GM21737 (cell line): ENCODE data around the gene CLP1.
A peak's percentile ranks its signal among the peaks of the same experiment; 100 is the strongest.

Experiments used
- ATAC-seq: cut with Tn5 transposase; IDR thresholded peaks from one replicate; pipeline ENCODE4 v1.9.1; 2021; ENCODE audit warnings: mild to moderate bottlenecking, moderate library complexity; ENCODE audit not compliant: unreplicated experiment

The CLP1 gene

GRCh38 chr11:57657194-57658022 lies at the start of gene CLP1:
Gene CLP1 (plus strand): TSS chr11:57657762. CDS start chr11:57659477, 1,715 bp downstream.
- ATAC-seq = peak; percentile 93

DNA sequence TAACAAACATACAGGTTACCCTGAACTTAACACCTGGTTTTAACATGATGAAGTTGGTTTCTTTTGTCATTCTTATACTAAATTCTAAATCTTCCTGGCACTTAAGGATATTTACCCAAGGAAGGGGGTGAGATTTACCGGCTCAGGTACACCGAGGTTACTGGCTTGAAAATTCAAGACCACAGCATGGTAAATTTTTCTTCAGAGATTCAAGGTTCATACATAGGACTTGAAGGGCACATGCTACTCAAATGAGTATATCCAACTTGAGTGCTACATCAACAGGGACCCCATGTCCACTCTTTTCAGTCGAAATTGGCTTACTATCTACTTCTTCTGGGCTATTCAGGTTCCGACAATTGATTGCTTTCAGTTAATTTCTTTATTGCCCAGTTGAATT lies 47.4 kb upstream of the CLP1 start:
- no peak for ATAC-seq

DNA sequence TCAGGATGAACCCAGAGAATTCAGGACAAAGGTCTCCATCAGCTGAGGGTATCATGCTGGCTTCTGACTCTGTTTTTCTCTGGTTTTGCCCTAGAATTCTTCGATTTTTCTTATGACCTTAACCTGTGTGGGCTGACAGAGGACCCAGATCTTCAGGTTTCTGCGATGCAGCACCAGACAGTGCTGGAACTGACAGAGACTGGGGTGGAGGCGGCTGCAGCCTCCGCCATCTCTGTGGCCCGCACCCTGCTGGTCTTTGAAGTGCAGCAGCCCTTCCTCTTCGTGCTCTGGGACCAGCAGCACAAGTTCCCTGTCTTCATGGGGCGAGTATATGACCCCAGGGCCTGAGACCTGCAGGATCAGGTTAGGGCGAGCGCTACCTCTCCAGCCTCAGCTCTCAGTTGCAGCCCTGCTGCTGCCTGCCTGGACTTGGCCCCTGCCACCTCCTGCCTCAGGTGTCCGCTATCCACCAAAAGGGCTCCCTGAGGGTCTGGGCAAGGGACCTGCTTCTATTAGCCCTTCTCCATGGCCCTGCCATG lies 43.3 kb upstream of the CLP1 start:
- ATAC-seq = no peak

DNA sequence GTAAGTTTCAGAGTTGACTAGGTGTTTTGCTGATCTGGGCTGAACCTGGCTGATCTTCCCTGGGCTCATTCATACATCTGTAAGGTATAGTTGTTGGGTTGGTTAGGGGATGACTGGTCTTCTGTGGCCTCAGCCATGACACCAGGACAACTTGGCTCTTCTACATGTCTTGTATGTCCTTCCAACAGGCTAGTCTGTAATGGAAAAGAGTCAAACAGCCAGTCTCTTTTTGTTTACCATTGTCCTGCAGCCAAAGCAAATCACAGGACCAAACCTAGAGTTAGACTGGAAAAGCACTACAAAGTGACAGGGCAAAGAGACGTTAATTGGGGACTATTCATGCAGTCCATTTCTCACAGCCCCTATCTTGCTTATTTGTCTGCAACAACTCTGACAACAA lies 42.3 kb upstream of the CLP1 start:
- no peak for ATAC-seq

DNA sequence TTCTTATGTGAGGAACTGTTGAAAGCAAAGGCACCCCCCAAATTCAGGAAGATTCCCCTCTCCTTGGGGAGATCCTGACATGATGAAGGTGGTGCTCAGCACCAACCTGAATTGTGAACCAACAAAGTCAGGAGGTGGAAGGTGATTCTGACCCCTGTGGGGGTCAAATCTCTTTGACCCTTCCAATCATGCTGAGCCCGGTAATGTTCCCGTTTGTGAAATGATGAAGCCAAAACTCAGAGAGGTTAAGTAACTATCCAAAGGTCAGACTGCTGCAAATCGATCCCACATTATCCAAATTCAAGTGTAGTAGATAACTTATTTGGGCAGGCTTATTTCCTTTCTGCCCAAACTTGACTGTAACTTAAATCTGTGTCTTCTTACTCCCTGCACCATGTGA lies 41.0 kb upstream of the CLP1 start:
- no peak for ATAC-seq

- ATAC-seq = no peak
Observed at GRCh38 chr11:57618438-57618837, 39.1 kb upstream of the CLP1 start.

- no peak for ATAC-seq
Observed at GRCh38 chr11:57619331-57619730, 38.2 kb upstream of the CLP1 start.

GRCh38 chr11:57620467-57620866 lies 37.1 kb upstream of the CLP1 start:
- no peak for ATAC-seq

GRCh38 chr11:57622263-57622662 lies 35.3 kb upstream of the CLP1 start:
- no peak for ATAC-seq

DNA sequence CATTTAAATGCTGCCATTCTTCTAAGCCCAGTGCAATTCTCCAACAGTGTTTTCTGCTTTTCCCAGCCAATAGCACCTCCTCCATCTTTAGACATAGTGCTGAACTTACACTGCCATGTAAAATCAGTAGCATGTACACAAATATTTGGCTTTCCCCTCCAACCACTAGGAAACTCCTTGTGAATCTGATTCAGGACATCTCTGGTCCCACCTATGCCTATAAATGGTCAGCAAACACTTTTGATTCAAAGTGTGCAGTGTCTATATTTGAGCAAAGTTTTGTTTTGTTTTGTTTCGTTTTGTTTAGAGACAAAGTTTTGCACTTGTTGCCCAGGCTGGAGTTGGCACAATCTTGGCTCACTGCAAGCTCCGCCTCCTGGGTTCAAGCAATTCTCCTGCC lies 32.7 kb upstream of the CLP1 start:
- no peak for ATAC-seq

GRCh38 chr11:57626895-57627294 lies 30.7 kb upstream of the CLP1 start:
- no peak for ATAC-seq

DNA sequence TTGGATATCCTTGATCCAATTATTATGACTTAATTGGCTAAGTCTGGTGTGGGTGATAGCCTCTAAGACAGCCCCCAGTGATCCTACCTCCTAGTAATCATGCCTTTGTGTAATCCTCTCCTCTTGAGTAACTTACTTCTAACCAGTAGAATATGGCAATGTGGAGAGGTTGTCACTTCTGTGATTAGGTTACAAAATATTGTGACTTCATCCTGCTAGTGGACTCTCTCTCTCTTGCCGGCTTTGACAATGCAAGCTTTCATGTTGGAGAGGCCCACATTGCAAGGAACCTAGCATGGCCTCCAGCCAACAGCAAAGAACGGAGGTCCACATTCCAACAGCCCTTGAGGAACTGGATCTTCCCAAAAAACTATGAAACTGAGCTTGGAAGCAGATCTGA lies 27.4 kb upstream of the CLP1 start:
- ATAC-seq = no peak

DNA sequence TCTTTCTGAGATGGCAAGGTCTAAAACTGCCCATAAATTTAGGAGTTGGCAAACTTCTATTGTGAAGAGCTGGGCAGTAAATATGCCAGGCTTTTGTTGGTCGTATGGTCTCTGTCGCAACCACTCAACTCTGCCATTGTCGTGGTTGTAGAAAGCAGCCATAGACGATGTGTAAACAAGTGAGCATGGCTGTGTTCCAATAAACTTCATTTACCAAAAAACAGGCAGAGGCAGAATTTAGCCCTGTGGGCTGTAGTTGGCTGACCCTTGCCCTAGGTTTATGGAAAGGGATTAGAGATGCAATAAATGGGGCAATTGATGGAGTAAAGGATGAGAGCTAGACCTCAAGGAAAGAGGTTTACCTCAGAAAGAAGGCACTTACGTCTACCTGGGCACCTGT lies 25.4 kb upstream of the CLP1 start:
- no peak for ATAC-seq

DNA sequence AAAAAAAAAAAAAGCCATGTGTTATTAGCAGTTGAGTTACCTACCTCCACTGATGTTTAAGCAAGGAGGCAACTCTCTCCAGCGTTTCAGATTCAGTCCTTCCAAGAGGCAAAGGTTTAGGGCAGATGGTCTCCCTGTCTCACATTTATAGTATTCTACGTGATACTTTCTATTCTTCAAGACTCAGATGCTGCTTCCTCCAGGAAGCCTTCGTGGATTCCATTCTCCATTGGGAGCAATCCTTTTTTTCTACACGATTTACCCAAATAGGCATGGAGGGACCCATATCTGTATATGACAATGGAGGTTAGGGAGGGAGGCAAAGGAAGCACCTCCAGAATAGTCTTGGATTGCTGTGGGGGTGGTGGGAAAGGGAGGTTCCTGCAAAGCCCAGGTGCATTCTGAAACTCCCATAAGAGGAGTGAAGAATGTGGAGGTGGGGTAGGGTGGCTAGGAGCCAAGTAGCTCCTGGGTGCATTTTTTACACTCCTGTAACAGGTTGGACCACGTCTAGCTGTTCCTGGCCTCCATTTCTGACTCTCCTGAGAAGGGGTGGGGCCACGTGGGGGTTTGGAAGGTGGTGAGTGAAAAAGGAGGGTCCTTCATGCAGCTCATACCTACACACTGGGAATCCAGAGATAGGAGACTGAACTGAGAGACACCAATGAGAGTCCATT lies 24.0 kb upstream of the CLP1 start:
- no peak for ATAC-seq

DNA sequence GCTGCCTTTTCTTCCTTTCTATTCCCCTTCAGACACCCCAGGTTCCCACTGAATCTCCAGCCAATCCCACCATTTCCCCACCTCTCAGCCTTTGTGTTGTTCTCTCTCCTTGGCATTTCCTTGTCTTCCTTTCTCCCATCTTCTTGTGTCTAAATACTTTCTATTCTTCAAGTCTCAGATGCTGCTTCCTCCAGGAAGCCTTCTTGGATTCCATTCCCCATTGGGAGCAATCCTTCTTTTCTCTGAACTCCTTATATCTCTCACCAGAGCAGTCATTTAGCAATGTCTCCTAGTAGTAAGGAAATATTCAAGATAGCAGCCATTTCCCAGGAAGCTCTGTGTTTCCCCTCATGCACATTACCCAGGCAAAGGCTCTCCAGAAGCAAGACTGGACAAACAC lies 23.3 kb upstream of the CLP1 start:
- ATAC-seq = no peak

DNA sequence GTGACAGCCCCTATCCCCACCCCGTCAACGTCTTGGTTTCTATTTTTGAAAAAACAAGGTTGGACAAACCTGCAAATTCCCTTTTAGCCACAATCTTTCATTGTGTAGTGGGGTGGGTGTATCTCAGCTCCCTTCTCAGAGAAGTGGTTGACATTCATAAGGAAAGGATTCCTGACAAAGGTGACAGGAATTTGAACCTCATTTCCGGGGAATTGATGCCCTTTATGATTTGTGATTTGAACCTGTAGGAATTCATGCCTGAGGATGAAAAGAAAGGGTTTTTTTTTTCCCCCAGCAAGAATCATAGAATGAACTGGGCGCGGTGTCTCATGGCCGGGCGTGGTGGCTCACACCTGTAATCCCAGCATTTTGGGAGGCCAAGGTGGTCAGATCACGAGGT lies 22.3 kb upstream of the CLP1 start:
- ATAC-seq = no peak

DNA sequence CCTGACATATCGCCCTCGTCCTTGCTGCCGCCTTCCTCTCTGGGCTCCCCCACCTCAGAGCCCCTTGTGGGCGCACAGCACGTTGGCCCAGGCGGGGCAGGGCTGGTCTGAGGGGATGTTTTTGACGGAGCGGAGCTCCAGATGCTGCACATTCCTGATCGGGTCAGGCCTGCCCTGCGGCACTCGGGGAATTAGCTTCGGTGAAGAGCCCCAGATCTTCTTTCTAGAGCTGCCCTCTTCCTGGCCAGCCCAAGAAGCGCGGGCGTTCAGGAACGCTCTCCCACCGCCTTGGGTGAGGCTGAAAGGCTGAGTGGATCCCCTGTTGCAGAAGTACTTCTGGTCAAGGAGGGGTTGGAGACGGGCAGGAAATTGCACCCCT lies 19.9 kb upstream of the CLP1 start:
- no peak for ATAC-seq

GRCh38 chr11:57638005-57638781 lies 19.4 kb upstream of the CLP1 start:
- ATAC-seq = peak; percentile 40

- ATAC-seq = no peak
Observed at GRCh38 chr11:57638811-57639320, 18.7 kb upstream of the CLP1 start.

- ATAC-seq = no peak
Observed at GRCh38 chr11:57639321-57640067, 18.1 kb upstream of the CLP1 start.
